HEK293 (cell line): ENCODE results near the gene RGS14.
"Not testable (repeated sequence)": the region's sequence is repeated elsewhere in the genome, so short reads cannot be mapped to it uniquely, and the experiment has no call there.

ENCODE experiments used
- CTCF ChIA-PET: fragments of 350-600 bp; formaldehyde crosslinking; extraction: SDS; loops from one replicate; lab custom pipeline; 2021; ENCODE audit warnings: antibody characterized with exemption; lab: Yijun Ruan, JAX
- POLR2A ChIA-PET: fragments of 300-600 bp; formaldehyde crosslinking; extraction: SDS; loops from one replicate; lab custom pipeline; 2020; ENCODE audit warnings: antibody characterized with exemption, inconsistent platforms; lab: Yijun Ruan, JAX
- H3K27ac ChIP-seq: fragments of 200-500 bp; sonication (Bioruptor generic); 2 replicates; pipeline ENCODE4 v1.5.1; 2014; ENCODE audit warnings: low read depth, low read length, control low read depth, inconsistent platforms; ENCODE audit errors: extremely low read depth
- H3K36me3 ChIP-seq, 2 experiments: fragments of 200-500 bp in 1 of 2; sonication (Bioruptor generic) in 1 of 2; 1 replicate in 1 of 2; 2 replicates in 1 of 2; pipeline ENCODE4 v1.5.1; 2014 to 2017; ENCODE audit warnings: inconsistent platforms in 2 of 2, low read length in 2 of 2; ENCODE audit not compliant: control insufficient read depth in 2 of 2, insufficient read depth in 1 of 2
- H3K4me1 ChIP-seq: fragments of 200-500 bp; sonication (Bioruptor generic); 2 replicates; pipeline ENCODE4 v1.5.1; 2014; ENCODE audit warnings: mild to moderate bottlenecking, low read length, inconsistent platforms; ENCODE audit not compliant: control insufficient read depth, insufficient read depth
- H3K4me3 ChIP-seq: 2 replicates; pipeline ENCODE4 v1.5.1; 2011; ENCODE audit warnings: low read depth, mild to moderate bottlenecking, control low read depth, low read length, moderate library complexity
- H3K9me3 ChIP-seq: fragments of 200-500 bp; sonication (Bioruptor generic); 2 replicates; pipeline ENCODE4 v1.5.1; 2014; ENCODE audit warnings: low read depth, low read length, inconsistent platforms; ENCODE audit not compliant: control insufficient read depth, insufficient read depth
- SCRT2 ChIP-seq: fragments of 450-650 bp; formaldehyde crosslinking; IDR thresholded peaks from 2 replicates; pipeline ENCODE4 v1.5.1; 2016; ENCODE audit warnings: missing biosample characterization, missing genetic modification characterization
- SP3 ChIP-seq: fragments of 450-650 bp; formaldehyde crosslinking; IDR thresholded peaks from 2 replicates; pipeline ENCODE4 v1.5.1; 2016; ENCODE audit warnings: missing biosample characterization, missing genetic modification characterization
- TRIM28 ChIP-seq: IDR thresholded peaks from 2 replicates; pipeline ENCODE4 v1.6.1; 2011; ENCODE audit warnings: low read length, control low read depth, borderline replicate concordance
- YY2 ChIP-seq: fragments of 450-650 bp; formaldehyde crosslinking; IDR thresholded peaks from 2 replicates; pipeline ENCODE4 v1.5.1; 2016; ENCODE audit warnings: missing biosample characterization, missing genetic modification characterization
- ZFP41 ChIP-seq: fragments of 450-650 bp; formaldehyde crosslinking; IDR thresholded peaks from 2 replicates; pipeline ENCODE4 v1.5.1; 2016; ENCODE audit warnings: missing biosample characterization, missing genetic modification characterization, borderline replicate concordance
- ZNF121 ChIP-seq: fragments of 450-650 bp; formaldehyde crosslinking; IDR thresholded peaks from 2 replicates; pipeline ENCODE4 v1.5.1; 2016; ENCODE audit warnings: missing biosample characterization, missing genetic modification characterization
- ZNF140 ChIP-seq: fragments of 450-650 bp; formaldehyde crosslinking; IDR thresholded peaks from 2 replicates; pipeline ENCODE4 v1.5.1; 2016; ENCODE audit warnings: missing biosample characterization, missing genetic modification characterization
- ZNF146 ChIP-seq: fragments of 450-650 bp; formaldehyde crosslinking; IDR thresholded peaks from 2 replicates; pipeline ENCODE4 v1.5.1; 2016; ENCODE audit warnings: missing biosample characterization, missing genetic modification characterization
- ZNF302 ChIP-seq: fragments of 450-650 bp; formaldehyde crosslinking; IDR thresholded peaks from 2 replicates; pipeline ENCODE4 v1.5.1; 2016; ENCODE audit warnings: missing biosample characterization, missing genetic modification characterization, low read depth
- ZNF423 ChIP-seq: fragments of 450-650 bp; formaldehyde crosslinking; IDR thresholded peaks from 2 replicates; pipeline ENCODE4 v1.5.1; 2016; ENCODE audit warnings: missing biosample characterization, missing genetic modification characterization
- ZNF426 ChIP-seq: fragments of 450-650 bp; formaldehyde crosslinking; IDR thresholded peaks from 2 replicates; pipeline ENCODE4 v1.5.1; 2017; ENCODE audit warnings: missing biosample characterization, missing genetic modification characterization, mild to moderate bottlenecking, inconsistent platforms, moderate library complexity
- ZNF48 ChIP-seq: fragments of 450-650 bp; formaldehyde crosslinking; IDR thresholded peaks from 2 replicates; pipeline ENCODE4 v1.5.1; 2016; ENCODE audit warnings: missing biosample characterization, missing genetic modification characterization
- ZNF530 ChIP-seq: fragments of 450-650 bp; formaldehyde crosslinking; IDR thresholded peaks from 2 replicates; pipeline ENCODE4 v1.5.1; 2016; ENCODE audit warnings: low read depth, missing biosample characterization, missing genetic modification characterization
- ZNF561 ChIP-seq: fragments of 450-650 bp; IDR thresholded peaks from 2 replicates; pipeline ENCODE4 v1.5.1; 2018; ENCODE audit warnings: missing biosample characterization, missing genetic modification characterization, borderline replicate concordance
- ZNF623 ChIP-seq: fragments of 450-650 bp; formaldehyde crosslinking; IDR thresholded peaks from 2 replicates; pipeline ENCODE4 v1.5.1; 2016; ENCODE audit warnings: missing biosample characterization, missing genetic modification characterization
- ZXDB ChIP-seq: fragments of 450-650 bp; formaldehyde crosslinking; IDR thresholded peaks from 2 replicates; pipeline ENCODE4 v1.5.1; 2016; ENCODE audit warnings: missing biosample characterization, missing genetic modification characterization
- TF ChIP-seq, protein P1 (sequence below): fragments of 450-650 bp; formaldehyde crosslinking; IDR thresholded peaks from 2 replicates; pipeline ENCODE4 v1.5.1; 2016; ENCODE audit warnings: missing biosample characterization, missing genetic modification characterization
- TF ChIP-seq, protein P2 (sequence below): fragments of 450-650 bp; formaldehyde crosslinking; optimal IDR thresholded peaks from 2 replicates; pipeline ENCODE3; 2016; ENCODE audit warnings: missing biosample characterization, mild to moderate bottlenecking, missing genetic modification characterization
- TF ChIP-seq, protein P3 (sequence below): fragments of 450-650 bp; formaldehyde crosslinking; IDR thresholded peaks from 2 replicates; pipeline ENCODE4 v1.5.1; 2016; ENCODE audit warnings: missing biosample characterization, missing genetic modification characterization, low read depth
- TF ChIP-seq, protein P4 (sequence below): fragments of 450-650 bp; formaldehyde crosslinking; IDR thresholded peaks from 2 replicates; pipeline ENCODE4; 2016; ENCODE audit warnings: missing biosample characterization, missing genetic modification characterization
- TF ChIP-seq, protein P5 (sequence below): fragments of 450-650 bp; formaldehyde crosslinking; IDR thresholded peaks from 2 replicates; pipeline ENCODE4 v1.5.1; 2016; ENCODE audit warnings: missing biosample characterization, missing genetic modification characterization

RGS14 gene

DNA sequence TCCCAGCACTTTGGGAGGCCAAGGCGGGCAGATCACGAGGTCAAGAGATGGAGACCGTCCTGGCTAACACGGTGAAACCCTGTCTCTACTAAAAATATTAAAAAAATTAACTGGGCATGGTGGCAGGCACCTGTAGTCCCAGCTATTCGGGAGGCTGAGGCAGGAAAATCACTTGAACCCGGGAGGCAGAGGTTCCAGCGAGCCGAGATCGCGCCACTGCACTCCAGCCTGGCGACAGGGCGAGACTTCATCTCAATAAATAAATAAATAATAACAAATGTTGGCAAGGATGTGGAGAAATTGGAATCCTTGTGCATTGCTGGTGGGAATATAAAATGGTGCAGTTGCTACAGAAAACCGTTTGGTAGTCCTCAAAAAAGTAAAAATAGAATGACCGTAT, 14.7 kb upstream of the RGS14 start:
- H3K4me1 ChIP-seq, H3K9me3 ChIP-seq, H3K4me3 ChIP-seq, H3K27ac ChIP-seq, POLR2A ChIA-PET: not testable (repeated sequence)
- CTCF ChIA-PET, result interaction anchor here (1.2 kb wide), 1 partner anchor 9 kb away, joined by 5 read pairs; the partner anchor contains the start of gene LMAN2
- peaks cover 37 to 49% of the 10 kb centered on the region in 2 experiments for H3K36me3 ChIP-seq

DNA sequence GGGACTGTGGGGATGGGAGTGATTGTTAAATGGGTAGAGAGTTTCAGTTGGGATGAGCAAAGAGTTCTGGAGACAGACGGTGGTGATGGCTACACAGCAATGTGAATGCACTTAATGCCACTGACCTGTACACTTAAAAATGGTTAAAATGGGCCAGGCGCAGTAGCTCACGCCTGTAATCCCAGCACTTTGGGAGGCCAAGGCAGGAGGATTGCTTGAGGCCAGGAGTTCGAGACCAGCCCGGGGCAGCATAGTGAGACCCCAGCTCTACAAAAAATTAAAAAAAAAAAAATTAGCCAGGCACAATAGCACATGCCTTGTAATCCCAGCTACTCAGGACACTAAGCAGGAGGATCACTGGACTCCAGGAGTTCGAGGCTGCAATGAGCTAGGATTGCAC, 13.9 kb upstream of the RGS14 start:
- H3K36me3 ChIP-seq, result peaks cover 37 to 41% of the 10 kb centered on the region in 2 experiments
- POLR2A ChIA-PET, result interaction anchor here (0.7 kb wide), 1 partner anchor 35 kb away, joined by 8 read pairs; no protein-coding TSS in a partner anchor
- peaks cover 2% of the 10 kb centered on the region; the same call in 1 of the 2 replicates for H3K4me1 ChIP-seq
- no peak overlapping the region for H3K4me3 ChIP-seq
- CTCF ChIA-PET, result interaction anchor here (0.7 kb wide), 1 partner anchor 46 kb away, joined by 3 read pairs; no protein-coding TSS in a partner anchor
- no peaks in the 10 kb centered on the region for H3K9me3 ChIP-seq
- no peak overlapping the region for H3K27ac ChIP-seq
- no peak for TF ChIP-seq ZNF48 (tag by site-specific recombination)
- TF ChIP-seq ZNF121 (tag by site-specific recombination), result peak; percentile 98
- no peak for TF ChIP-seq TRIM28

DNA sequence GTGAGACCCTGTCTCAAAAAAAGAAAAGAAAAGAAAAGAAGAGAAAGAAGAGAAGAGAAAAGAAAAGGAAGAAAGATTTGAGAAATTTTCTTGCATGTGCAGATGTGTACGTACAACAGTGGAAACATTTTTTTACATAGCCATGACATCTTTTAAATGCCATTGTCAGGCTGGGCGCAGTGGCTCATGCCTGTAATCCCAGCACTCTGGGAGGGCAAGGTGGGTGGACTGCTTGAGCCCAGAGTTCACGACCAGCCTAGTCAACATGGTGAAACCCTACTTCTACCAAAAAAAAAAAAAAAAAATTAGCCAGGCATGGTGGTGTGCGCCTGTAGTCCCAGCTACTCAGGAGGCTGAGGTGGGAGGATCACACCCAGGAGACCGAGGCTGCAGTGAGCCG, 12.8 kb upstream of the RGS14 start:
- H3K4me1 ChIP-seq, result peaks cover 12% of the 10 kb centered on the region; the same call in 1 of the 2 replicates
- H3K4me3 ChIP-seq, result no peak overlapping the region
- ChIA-PET POLR2A (no interaction called here), CTCF (interaction anchor here (0.6 kb wide), 1 partner anchor 58 kb away, joined by 4 read pairs; no protein-coding TSS in a partner anchor)
- H3K9me3 ChIP-seq, result no peaks in the 10 kb centered on the region
- no peak overlapping the region for H3K27ac ChIP-seq
- no peak for TF ChIP-seq ZNF302 (tag by site-specific recombination)
- TF ChIP-seq ZNF530, result no peak
- TF ChIP-seq, protein P1, sequence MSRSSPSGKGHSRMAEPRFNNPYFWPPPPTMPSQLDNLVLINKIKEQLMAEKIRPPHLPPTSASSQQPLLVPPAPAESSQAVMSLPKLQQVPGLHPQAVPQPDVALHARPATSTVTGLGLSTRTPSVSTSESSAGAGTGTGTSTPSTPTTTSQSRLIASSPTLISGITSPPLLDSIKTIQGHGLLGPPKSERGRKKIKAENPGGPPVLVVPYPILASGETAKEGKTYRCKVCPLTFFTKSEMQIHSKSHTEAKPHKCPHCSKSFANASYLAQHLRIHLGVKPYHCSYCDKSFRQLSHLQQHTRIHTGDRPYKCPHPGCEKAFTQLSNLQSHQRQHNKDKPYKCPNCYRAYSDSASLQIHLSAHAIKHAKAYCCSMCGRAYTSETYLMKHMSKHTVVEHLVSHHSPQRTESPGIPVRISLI, result peak; percentile 89
- H3K36me3 ChIP-seq, result peaks cover 34 to 37% of the 10 kb centered on the region in 2 experiments

DNA sequence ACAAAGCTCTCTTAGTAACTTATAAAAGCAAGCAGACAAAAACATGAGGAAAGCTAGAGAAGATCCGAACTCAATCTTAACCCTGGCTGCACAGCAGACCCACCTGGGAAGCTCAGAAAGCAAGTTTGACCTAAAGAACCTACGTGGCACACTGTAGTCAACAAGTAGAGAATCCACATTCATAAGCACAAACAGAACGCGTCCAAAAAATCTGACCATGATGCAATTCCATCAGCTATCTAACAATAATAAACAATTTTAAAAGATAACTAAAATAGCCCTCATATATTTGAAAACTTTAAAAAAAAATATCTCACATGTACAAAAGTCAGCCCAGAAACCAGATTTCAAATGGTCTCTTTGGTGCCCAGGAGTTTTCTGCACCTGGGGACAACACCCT, 10.9 kb upstream of the RGS14 start:
- ChIA-PET CTCF (interaction anchor here (0.6 to 2.0 kb wide), 7 partner anchors 10 to 44 kb away, joined by 3 to 8 read pairs (median 5); no protein-coding TSS in a partner anchor), POLR2A (interaction anchor here (0.5 to 0.7 kb wide), 2 partner anchors 99 to 246 kb away, joined by 3 to 7 read pairs; no protein-coding TSS in a partner anchor)
- TF ChIP-seq ZNF561 (tag by site-specific recombination), result no peak
- TF ChIP-seq ZNF426 (tag by site-specific recombination), result no peak
- TF ChIP-seq, protein P2, sequence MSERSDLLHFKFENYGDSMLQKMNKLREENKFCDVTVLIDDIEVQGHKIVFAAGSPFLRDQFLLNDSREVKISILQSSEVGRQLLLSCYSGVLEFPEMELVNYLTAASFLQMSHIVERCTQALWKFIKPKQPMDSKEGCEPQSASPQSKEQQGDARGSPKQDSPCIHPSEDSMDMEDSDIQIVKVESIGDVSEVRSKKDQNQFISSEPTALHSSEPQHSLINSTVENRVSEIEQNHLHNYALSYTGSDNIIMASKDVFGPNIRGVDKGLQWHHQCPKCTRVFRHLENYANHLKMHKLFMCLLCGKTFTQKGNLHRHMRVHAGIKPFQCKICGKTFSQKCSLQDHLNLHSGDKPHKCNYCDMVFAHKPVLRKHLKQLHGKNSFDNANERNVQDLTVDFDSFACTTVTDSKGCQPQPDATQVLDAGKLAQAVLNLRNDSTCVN, result no peak
- no peak for TF ChIP-seq SCRT2 (tag by site-specific recombination)
- TF ChIP-seq ZNF146 (tag by site-specific recombination), result no peak
- TF ChIP-seq SP3 (tag by site-specific recombination), result no peak
- no peak for TF ChIP-seq ZNF423 (tag by site-specific recombination)
- no peak for TF ChIP-seq ZNF623 (tag by site-specific recombination)
- no peak for TF ChIP-seq ZXDB
- TF ChIP-seq, protein P3, sequence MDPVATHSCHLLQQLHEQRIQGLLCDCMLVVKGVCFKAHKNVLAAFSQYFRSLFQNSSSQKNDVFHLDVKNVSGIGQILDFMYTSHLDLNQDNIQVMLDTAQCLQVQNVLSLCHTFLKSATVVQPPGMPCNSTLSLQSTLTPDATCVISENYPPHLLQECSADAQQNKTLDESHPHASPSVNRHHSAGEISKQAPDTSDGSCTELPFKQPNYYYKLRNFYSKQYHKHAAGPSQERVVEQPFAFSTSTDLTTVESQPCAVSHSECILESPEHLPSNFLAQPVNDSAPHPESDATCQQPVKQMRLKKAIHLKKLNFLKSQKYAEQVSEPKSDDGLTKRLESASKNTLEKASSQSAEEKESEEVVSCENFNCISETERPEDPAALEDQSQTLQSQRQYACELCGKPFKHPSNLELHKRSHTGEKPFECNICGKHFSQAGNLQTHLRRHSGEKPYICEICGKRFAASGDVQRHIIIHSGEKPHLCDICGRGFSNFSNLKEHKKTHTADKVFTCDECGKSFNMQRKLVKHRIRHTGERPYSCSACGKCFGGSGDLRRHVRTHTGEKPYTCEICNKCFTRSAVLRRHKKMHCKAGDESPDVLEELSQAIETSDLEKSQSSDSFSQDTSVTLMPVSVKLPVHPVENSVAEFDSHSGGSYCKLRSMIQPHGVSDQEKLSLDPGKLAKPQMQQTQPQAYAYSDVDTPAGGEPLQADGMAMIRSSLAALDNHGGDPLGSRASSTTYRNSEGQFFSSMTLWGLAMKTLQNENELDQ (tag by site-specific recombination), result no peak
- TF ChIP-seq YY2 (tag by site-specific recombination), result no peak
- TF ChIP-seq ZFP41, result no peak
- TF ChIP-seq, protein P4, sequence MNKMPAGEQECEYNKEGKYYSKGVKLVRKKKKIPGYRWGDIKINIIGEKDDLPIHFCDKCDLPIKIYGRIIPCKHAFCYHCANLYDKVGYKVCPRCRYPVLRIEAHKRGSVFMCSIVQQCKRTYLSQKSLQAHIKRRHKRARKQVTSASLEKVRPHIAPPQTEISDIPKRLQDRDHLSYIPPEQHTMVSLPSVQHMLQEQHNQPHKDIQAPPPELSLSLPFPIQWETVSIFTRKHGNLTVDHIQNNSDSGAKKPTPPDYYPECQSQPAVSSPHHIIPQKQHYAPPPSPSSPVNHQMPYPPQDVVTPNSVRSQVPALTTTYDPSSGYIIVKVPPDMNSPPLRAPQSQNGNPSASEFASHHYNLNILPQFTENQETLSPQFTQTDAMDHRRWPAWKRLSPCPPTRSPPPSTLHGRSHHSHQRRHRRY (tag by site-specific recombination), result no peak
- TF ChIP-seq, protein P5, sequence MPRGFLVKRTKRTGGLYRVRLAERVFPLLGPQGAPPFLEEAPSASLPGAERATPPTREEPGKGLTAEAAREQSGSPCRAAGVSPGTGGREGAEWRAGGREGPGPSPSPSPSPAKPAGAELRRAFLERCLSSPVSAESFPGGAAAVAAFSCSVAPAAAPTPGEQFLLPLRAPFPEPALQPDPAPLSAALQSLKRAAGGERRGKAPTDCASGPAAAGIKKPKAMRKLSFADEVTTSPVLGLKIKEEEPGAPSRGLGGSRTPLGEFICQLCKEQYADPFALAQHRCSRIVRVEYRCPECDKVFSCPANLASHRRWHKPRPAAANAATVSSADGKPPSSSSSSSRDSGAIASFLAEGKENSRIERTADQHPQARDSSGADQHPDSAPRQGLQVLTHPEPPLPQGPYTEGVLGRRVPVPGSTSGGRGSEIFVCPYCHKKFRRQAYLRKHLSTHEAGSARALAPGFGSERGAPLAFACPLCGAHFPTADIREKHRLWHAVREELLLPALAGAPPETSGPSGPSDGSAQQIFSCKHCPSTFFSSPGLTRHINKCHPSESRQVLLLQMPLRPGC, result no peak
- no peak for TF ChIP-seq ZNF140 (tag by site-specific recombination)
- peaks cover 30 to 35% of the 10 kb centered on the region in 2 experiments for H3K36me3 ChIP-seq
- H3K9me3 ChIP-seq, result no peaks in the 10 kb centered on the region
- H3K4me1 ChIP-seq, result peaks cover 20% of the 10 kb centered on the region; the same call in 1 of the 2 replicates
- no peak overlapping the region for H3K27ac ChIP-seq
- H3K4me3 ChIP-seq, result no peak overlapping the region
